K562 treated with DMSO at 1 percent for 48 hours (cell line): ENCODE measurements around the gene PSMA8. TPM values are rescaled to one million over a fixed set of nuclear protein-coding genes. Genes with fewer than 3 reads are reported as not detected.

Experiments
- total RNA-seq: library from RNA; unstranded; fragments of 300-600 nt; gene quantifications from 2 replicates; pipeline ENCODE4 v1.2.3, GENCODE V29; 2022; ENCODE audit warnings: low replicate concordance; ENCODE audit errors: extremely low read depth

PSMA8 gene
- not detected in 2 replicates for total RNA-seq

DNA sequence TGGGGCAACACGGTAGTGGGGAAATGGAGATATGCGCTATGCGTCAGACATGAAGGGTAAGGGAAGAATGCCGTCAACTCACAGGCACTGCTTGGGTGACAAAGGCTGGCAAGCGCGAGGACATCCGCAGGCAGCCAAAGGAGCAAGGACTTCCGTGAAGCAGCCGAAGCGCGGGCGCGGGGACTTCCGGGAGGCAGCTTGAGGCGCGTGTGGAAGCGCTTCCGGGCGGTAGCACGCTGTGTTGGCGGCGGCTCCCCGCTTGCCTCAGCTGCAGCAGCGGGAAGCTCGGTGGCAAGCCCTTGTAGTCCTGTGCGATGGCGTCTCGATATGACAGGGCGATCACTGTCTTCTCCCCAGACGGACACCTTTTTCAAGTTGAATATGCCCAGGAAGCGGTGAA is at the start of gene PSMA8:
Gene PSMA8, plus strand, starts transcription at position 218 of the 400 bp plus-strand sequence. Its CDS starts 97 bp downstream, at position 315.

DNA sequence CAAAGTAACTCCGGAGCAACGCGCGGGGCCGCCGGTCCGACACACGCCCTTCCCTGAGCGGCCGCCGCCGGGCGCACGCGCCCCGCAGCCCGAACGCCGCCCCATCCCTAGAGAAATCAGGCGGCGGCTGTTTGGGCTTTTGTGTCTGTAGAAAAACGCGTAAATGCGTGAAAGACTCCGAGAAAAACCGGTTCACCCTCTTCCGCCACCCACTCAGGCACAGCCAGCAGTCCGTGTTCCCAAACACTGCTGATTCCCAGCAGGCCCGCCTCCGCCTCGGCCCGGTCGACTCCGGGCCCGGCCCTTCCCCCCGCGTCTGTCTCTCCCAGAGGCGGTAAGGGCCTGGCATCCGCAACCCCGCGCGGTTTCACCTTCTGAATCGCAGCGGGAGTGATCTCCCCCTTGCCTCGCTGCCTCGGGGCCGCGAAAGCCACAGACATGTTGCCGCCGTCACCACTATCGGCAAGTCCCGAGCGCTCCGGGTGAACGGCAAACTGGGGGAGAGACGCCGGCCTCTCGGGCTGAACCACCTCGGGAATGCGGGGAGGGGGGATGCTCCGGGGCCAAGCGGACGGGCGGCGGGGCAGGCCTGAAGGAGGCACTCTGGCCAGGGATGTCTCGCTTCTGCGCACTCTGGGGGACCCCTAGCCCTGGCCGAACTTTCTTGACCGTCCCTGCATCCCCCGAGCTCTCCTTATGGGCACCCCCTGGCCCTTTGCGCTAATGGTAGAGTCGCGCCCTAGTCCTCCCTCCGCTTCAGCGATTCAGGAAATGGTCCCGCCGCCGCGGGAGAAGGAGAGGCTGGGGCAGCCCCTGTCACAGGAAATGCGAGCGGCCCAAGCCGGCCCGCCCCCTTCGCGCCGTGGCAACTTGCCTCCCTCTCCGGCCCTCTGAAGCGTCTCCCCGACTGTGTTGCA is 43.3 kb upstream of the PSMA8 start, which contains the start of gene SS18:
Gene SS18, minus strand, starts transcription at position 484 of the 917 bp plus-strand sequence. Its CDS starts 44 bp downstream, at position 440.

GRCh38 chr18:26226229-26227050 is 92.8 kb downstream of the PSMA8 start, which contains the start of gene TAF4B:
Gene TAF4B (plus strand): TSS chr18:26226445. CDS start chr18:26226934, 489 bp downstream.

Other genes starting within 250 kb of the PSMA8 start
- not detected in 2 replicates for gene SS18, start 43.3 kb upstream of the PSMA8 start, total RNA-seq
- gene TAF4B, start 92.6 kb downstream of the PSMA8 start, total RNA-seq, result not detected in 2 replicates